Thymus (tissue), 11 donors: ENCODE results near the gene MPL. TPM values are rescaled to one million over a fixed set of nuclear protein-coding genes. Genes with fewer than 3 reads are reported as not detected.

Experiments used
- DNase-seq, 9 donors: peaks; one replicate each; pipeline ENCODE4 v3.0.0-alpha.2; 2013; ENCODE audit warnings: low spot score in 9 of 9, low read depth in 6 of 9, missing footprints in 1 of 9
- H3K27ac ChIP-seq, 2 donors: one replicate each; pipeline ENCODE4 v1.5.1; 2013; ENCODE audit warnings: control low read depth in 1 of 2, low read depth in 1 of 2, low read length in 1 of 2, mild to moderate bottlenecking in 1 of 2, moderate library complexity in 1 of 2
- H3K27me3 ChIP-seq, 2 donors: one replicate each; pipeline ENCODE4 v1.5.1; 2013; ENCODE audit warnings: low read length in 1 of 2; ENCODE audit not compliant: control insufficient read depth in 2 of 2, insufficient read depth in 1 of 2
- H3K36me3 ChIP-seq, 2 donors: one replicate each; pipeline ENCODE4 v1.5.1; 2013; ENCODE audit warnings: low read length in 1 of 2, mild to moderate bottlenecking in 1 of 2, moderate library complexity in 1 of 2; ENCODE audit not compliant: control insufficient read depth in 2 of 2, insufficient read depth in 2 of 2
- H3K4me1 ChIP-seq, 2 donors: one replicate each; pipeline ENCODE4 v1.5.1; 2013; ENCODE audit warnings: low read length in 2 of 2; ENCODE audit not compliant: control insufficient read depth in 2 of 2, insufficient read depth in 2 of 2
- H3K4me3 ChIP-seq, 2 donors: one replicate each; pipeline ENCODE4 v1.5.1; 2013; ENCODE audit warnings: low read length in 2 of 2, control low read depth in 1 of 2, mild to moderate bottlenecking in 1 of 2
- H3K9me3 ChIP-seq, 2 donors: one replicate each; pipeline ENCODE4 v1.5.1; 2013; ENCODE audit warnings: low read length in 1 of 2, mild to moderate bottlenecking in 1 of 2; ENCODE audit not compliant: control insufficient read depth in 2 of 2, insufficient read depth in 1 of 2
- WGBS: extraction: QIAGEN DNeasy Blood & Tissue Kit; methylation state at CpG from one replicate; pipeline ENCODE4 v1.1.7; 2013; 5-methylcytosine and 5-hydroxymethylcytosine counted together
- polyA plus RNA-seq: library from polyadenylated mRNA; stranded (reverse); fragments of 200-250 nt; gene quantifications from one replicate; pipeline ENCODE4 v1.2.3, GENCODE V29; 2013
- total RNA-seq: library from RNA; stranded (reverse); fragments of 120-200 nt; gene quantifications from one replicate; pipeline ENCODE4 v1.2.4, GENCODE V29; 2013
- donor health status: healthy.

Gene MPL
- total and polyA plus RNA-seq, 2 donors: 0.02 to 0.05 TPM

DNA sequence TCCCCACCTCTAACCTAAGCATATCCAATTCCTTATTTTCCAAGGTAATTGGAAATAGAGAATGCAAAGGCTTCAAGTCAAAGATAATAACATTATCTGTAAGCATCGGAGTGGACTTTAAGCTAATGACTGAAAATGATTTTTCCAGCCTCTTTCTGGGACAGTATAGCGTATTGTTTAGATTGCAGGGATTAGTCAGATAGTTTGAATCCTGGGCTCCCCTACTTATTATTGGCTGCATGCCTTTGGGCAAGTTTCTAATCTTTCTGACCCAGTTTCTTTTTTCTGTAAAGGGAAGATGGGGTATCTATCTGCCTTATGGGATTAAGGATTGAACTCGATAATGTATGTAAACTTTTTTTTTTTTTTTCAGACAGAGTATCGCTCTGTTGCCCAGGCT is 19.6 kb downstream of the MPL start:
- H3K4me3 ChIP-seq: no peak overlapping the region
- no peak for DNase-seq
- H3K9me3 ChIP-seq: no peaks in the 10 kb centered on the region
- H3K27ac ChIP-seq: no peak overlapping the region
- H3K27me3 ChIP-seq: no peaks in the 10 kb centered on the region
- 97% methylated on average over 4 of the region's 4 CpGs for WGBS
- peaks cover 15 to 23% of the 10 kb centered on the region in 2 donors for H3K36me3 ChIP-seq
- H3K4me1 ChIP-seq: peaks cover 19 to 36% of the 10 kb centered on the region in 2 donors

DNA sequence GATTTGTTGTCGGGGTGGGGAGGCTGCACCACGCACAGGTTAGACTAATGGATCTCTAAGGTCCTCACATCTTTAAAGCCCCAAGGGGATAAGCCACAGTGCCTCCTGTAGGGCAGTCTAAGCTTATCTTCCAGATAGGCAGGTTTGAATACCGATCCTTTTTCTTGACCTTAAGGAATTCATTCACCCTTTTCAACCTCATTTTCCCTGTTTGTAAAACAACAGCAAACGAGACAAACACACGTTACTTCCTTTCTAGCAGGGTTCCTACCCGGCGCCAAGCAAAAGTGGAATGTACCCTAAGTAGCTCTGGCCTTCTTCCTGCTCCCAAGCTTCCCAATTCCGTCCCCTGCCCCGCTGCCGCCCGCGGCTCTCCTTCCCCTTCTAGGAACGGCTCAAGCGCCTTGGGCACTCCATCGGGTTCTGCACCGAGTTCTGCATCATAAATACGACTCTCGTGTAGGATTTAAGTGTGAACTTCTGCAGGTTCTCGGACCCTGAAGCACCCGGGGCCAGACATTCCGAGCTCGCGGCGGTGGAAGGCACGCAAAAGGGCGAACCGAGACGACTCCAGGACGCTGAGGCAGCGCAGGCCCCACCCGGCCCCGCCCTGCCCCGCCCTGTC is 20.6 kb downstream of the MPL start:
- peaks cover 21 to 32% of the 10 kb centered on the region in 2 donors for H3K36me3 ChIP-seq
- no peaks in the 10 kb centered on the region for H3K27me3 ChIP-seq
- DNase-seq: peak in 2 of 9 donors; percentile 9 to 15
- under 1% methylated on average over 33 of the region's 33 CpGs for WGBS
- H3K4me3 ChIP-seq: peak overlapping the region; percentile 74 to 88
- H3K4me1 ChIP-seq: peaks cover 19 to 27% of the 10 kb centered on the region in 2 donors
- H3K9me3 ChIP-seq: no peaks in the 10 kb centered on the region
- H3K27ac ChIP-seq: peak overlapping the region; percentile 79 to 95

GRCh38 chr1:43358746-43359693 is 21.4 kb downstream of the MPL start, which contains the start of gene CDC20:
Gene CDC20, plus strand, starts transcription at chr1:43358981. Its CDS starts 235 bp downstream, at chr1:43359216.
- DNase-seq: peak; percentile 91 to 99 (median 95)
- H3K27me3 ChIP-seq: no peaks in the 10 kb centered on the region
- H3K9me3 ChIP-seq: no peaks in the 10 kb centered on the region
- WGBS: 5% methylated on average over 59 of the region's 59 CpGs
- peak within 1 kb of the TSS; percentile 79 to 95 for H3K27ac ChIP-seq
- peaks cover 19 to 27% of the 10 kb centered on the region in 2 donors for H3K4me1 ChIP-seq
- H3K4me3 ChIP-seq: peak within 1 kb of the TSS; percentile 74 to 88
- peaks cover 29 to 39% of the 10 kb centered on the region in 2 donors for H3K36me3 ChIP-seq

GRCh38 chr1:43359696-43360095 is 22.1 kb downstream of the MPL start:
- Histone ChIP-seq H3K4me3 (peak overlapping the region; percentile 74 to 88), H3K9me3 (no peaks in the 10 kb centered on the region), H3K36me3 (peaks cover 35 to 45% of the 10 kb centered on the region in 2 donors), H3K4me1 (peaks cover 19 to 27% of the 10 kb centered on the region in 2 donors), H3K27ac (peak overlapping the region in 1 of 2 donors; percentile 55), H3K27me3 (no peaks in the 10 kb centered on the region)
- WGBS: 60% methylated on average over 11 of the region's 11 CpGs
- DNase-seq: no peak

DNA sequence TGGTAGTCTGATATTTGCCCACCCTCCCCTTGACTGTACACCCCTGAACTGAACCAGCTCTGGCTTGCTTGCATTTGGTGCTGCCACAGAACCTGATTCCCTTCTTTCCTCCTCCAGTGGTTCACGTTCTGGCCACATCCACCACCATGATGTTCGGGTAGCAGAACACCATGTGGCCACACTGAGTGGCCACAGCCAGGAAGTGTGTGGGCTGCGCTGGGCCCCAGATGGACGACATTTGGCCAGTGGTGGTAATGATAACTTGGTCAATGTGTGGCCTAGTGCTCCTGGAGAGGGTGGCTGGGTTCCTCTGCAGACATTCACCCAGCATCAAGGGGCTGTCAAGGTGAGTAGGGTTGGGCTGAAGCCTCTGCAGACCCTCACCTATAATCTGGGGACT is 23.0 kb downstream of the MPL start:
- WGBS: 93% methylated on average over 4 of the region's 4 CpGs
- Histone ChIP-seq H3K27ac (no peak overlapping the region), H3K36me3 (peaks cover 44 to 53% of the 10 kb centered on the region in 2 donors), H3K4me1 (peaks cover 19 to 27% of the 10 kb centered on the region in 2 donors), H3K4me3 (peak overlapping the region; percentile 28 to 74), H3K27me3 (no peaks in the 10 kb centered on the region), H3K9me3 (no peaks in the 10 kb centered on the region)
- no peak for DNase-seq

DNA sequence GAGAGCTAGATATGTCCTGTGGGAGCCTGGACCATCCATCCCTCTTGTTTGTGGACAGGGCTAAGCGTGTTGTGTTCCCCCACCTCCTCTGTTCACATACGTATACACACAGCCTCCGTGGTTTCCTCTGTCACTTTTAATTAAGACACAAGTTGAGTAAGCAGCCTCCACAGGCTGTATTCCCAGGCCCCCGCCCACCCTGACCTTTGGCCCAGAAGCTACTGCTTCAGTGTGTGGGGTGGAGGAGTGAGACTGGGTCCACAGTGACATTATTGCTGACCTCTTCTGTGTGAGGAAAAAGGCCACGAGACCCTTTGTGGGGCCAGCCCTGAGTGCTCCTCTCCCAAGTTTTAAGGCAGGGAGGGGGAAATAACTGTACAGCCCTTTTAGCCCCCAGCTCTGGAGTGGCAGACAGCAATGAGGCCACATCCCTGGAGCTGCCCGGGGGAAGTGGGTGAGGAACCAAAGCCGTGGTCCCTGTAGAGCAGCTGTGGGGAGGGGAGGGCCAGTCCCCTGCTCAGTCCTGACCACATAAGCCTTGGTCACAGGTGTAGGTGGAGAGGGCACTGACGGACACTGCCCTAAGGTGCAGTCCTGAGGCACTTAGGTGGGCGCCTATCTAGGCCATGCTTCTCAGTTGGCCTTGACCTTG is 25.8 kb downstream of the MPL start:
- 94% methylated on average over 9 of the region's 9 CpGs for WGBS
- Histone ChIP-seq H3K4me1 (peaks cover 19 to 41% of the 10 kb centered on the region in 2 donors), H3K27me3 (no peaks in the 10 kb centered on the region), H3K36me3 (peaks cover 44 to 53% of the 10 kb centered on the region in 2 donors), H3K27ac (no peak overlapping the region), H3K4me3 (no peak overlapping the region), H3K9me3 (peaks cover 0 to 6% of the 10 kb centered on the region in 2 donors)
- DNase-seq: no peak

DNA sequence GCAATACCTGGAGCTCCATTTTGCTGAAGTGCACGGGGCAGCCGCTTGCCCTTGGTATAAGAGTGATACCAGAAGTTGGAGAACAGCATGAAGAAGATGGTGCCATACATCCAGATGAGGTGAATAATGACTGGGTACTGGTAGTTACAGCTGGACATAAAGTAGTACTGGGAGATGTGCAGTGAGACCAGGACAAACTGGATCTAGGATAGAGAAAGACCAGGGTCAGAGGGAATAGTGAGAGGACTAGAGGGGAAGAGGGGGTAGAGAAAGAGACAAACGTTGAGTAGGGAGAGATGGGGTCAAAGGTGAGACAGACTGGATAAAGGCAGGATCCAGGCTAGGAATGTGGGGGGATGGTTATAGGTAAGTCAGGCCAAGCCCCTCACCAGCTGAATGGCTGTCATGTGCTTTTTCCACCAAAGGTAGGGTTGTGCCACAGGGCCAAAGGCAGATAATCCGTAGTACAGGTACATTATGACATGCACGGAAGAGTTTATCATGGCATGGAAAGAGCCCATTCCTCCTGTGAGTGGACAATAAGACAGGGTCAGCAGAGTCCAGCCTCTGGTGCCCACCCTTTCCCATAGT is 26.4 kb downstream of the MPL start:
- Histone ChIP-seq H3K27ac (no peak overlapping the region), H3K4me3 (no peak overlapping the region), H3K4me1 (peaks cover 23 to 46% of the 10 kb centered on the region in 2 donors), H3K9me3 (peaks cover 0 to 6% of the 10 kb centered on the region in 2 donors), H3K36me3 (peaks cover 44 to 53% of the 10 kb centered on the region in 2 donors), H3K27me3 (no peaks in the 10 kb centered on the region)
- no peak for DNase-seq
- WGBS: 94% methylated on average over 5 of the region's 5 CpGs

- Histone ChIP-seq H3K4me3 (no peak overlapping the region), H3K4me1 (peaks cover 11 to 30% of the 10 kb centered on the region in 2 donors)
- DNase-seq: no peak
These were observed 28.1 kb downstream of the MPL start for GRCh38 chr1:43365678-43366077.

More at GRCh38 chr1:43365678-43366077, 28.1 kb downstream of the MPL start:
- WGBS: 96% methylated on average over 2 of the region's 2 CpGs
- H3K27ac ChIP-seq: no peak overlapping the region
- H3K9me3 ChIP-seq: peaks cover 0 to 6% of the 10 kb centered on the region in 2 donors
- no peaks in the 10 kb centered on the region for H3K27me3 ChIP-seq
- H3K36me3 ChIP-seq: peaks cover 39 to 45% of the 10 kb centered on the region in 2 donors
